T-helper 1 cell treated with Interleukin-12 subunit alpha and Interleukin-12 subunit beta and Interleukin-4 antibody, amounts not matched to agents 30 ng/mL and 1 ng/mL, for 36 hours (primary cell): ENCODE results near the gene OR2M2. TPM values are rescaled to one million over a fixed set of nuclear protein-coding genes. Genes with fewer than 3 reads are reported as not detected.

Experiments used
- intact Hi-C: fragments of 100-400 bp; cut with micrococcal nuclease; formaldehyde crosslinking; loops from one replicate; pipeline ENCODE4 v1.15.1; 2024
- total RNA-seq: library from RNA; stranded (reverse); gene quantifications from 2 replicates; pipeline ENCODE4 v1.2.3, GENCODE V29; 2022

OR2M2 gene
- total RNA-seq, result not detected in 2 replicates

- intact Hi-C loops, result no loop called here
Measured at GRCh38 chr1:248174521-248174920, at the start of gene OR2M2. OR2M2 (plus strand) TSS chr1:248174821; CDS start chr1:248179986, 5,165 bp downstream.

- intact Hi-C loops, result no loop called here
Measured at GRCh38 chr1:248127653-248128052, 47.0 kb upstream of the OR2M2 start.

- intact Hi-C loops, result no loop called here
Measured at GRCh38 chr1:248136811-248137210, 37.8 kb upstream of the OR2M2 start.

GRCh38 chr1:248140846-248141245, 33.8 kb upstream of the OR2M2 start:
- intact Hi-C loops, result no loop called here

- intact Hi-C loops, result no loop called here
Measured at GRCh38 chr1:248143311-248143710, 31.3 kb upstream of the OR2M2 start.

- intact Hi-C loops, result no loop called here
Measured at GRCh38 chr1:248144513-248145198, 30.0 kb upstream of the OR2M2 start, which contains the start of gene OR2M5. OR2M5 (plus strand) TSS chr1:248145148; CDS start chr1:248145148, 0 bp downstream.

GRCh38 chr1:248152056-248152827, 22.4 kb upstream of the OR2M2 start:
- intact Hi-C loops, result no loop called here

GRCh38 chr1:248155927-248156326, 18.7 kb upstream of the OR2M2 start:
- intact Hi-C loops, result no loop called here

GRCh38 chr1:248158758-248159157, 15.9 kb upstream of the OR2M2 start:
- intact Hi-C loops, result no loop called here

GRCh38 chr1:248164031-248164430, 10.6 kb upstream of the OR2M2 start:
- intact Hi-C loops, result no loop called here

- intact Hi-C loops, result no loop called here
Measured at GRCh38 chr1:248165186-248165585, 9.4 kb upstream of the OR2M2 start.

GRCh38 chr1:248183996-248184395, 9.4 kb downstream of the OR2M2 start:
- intact Hi-C loops, result no loop called here

- intact Hi-C loops, result no loop called here
Measured at GRCh38 chr1:248187363-248187762, 12.7 kb downstream of the OR2M2 start.

GRCh38 chr1:248189026-248189425, 14.4 kb downstream of the OR2M2 start:
- intact Hi-C loops, result no loop called here

GRCh38 chr1:248194117-248194516, 19.5 kb downstream of the OR2M2 start:
- intact Hi-C loops, result no loop called here

GRCh38 chr1:248196965-248197364, 22.3 kb downstream of the OR2M2 start, which contains the start of gene OR2M3:
OR2M3 (plus strand) TSS chr1:248197265; CDS start chr1:248203068, 5,803 bp downstream.
- intact Hi-C loops, result no loop called here

GRCh38 chr1:248215880-248216279, 41.3 kb downstream of the OR2M2 start:
- intact Hi-C loops, result no loop called here

GRCh38 chr1:248225537-248225936, 50.9 kb downstream of the OR2M2 start:
- intact Hi-C loops, result no loop called here

GRCh38 chr1:248229360-248229908, 54.8 kb downstream of the OR2M2 start:
- intact Hi-C loops, result no loop called here
